GM12873 (cell line): ENCODE results near the gene UBAC1.

Source experiments
- CTCF ChIP-seq: IDR thresholded peaks from 2 replicates; pipeline ENCODE4 v1.5.1; 2012; ENCODE audit warnings: low read depth, mild to moderate bottlenecking, moderate library complexity, low read length, control low read depth; ENCODE audit not compliant: insufficient read depth; ENCODE audit errors: missing control alignments

Gene UBAC1

DNA sequence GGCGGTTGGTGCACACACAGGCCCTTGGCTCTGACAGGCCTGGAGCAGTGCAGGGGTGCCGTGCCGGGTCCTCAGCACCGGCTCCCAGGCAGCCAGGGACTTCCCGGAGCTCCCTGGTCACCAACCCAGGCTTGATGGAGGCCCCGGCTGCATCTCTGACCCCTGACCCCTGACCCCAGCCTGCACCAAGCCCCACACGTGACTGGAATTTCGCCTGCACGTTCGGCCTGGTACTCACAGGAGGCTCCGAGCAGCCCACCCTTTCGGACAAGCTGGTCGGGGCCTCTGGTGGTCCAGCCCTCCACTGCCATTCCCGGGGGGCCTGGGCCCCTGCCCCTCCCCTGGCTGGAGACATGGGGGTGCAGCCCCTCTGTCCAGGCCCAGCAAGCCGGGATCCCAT, 25.4 kb upstream of the UBAC1 start:
- no peak for TF ChIP-seq CTCF

- no peak for TF ChIP-seq CTCF
Observed at GRCh38 chr9:135985889-135986288, 24.7 kb upstream of the UBAC1 start.

DNA sequence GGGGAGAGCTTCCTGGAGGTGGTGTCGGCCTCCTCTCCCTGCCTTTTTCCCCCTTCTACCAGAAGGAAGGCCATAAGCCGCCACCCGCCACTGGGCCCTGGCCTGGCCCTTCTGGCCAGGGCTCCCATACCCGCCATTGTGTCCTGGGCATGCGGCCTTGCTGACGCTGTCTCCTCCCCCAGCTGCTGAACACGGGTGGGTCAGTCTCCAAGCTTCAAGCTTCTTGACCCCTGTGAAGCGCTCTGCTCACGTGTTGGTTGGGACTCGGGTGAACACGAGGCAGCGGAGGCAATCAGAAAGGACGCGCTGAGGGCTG, 24.2 kb upstream of the UBAC1 start:
- TF ChIP-seq CTCF = no peak

GRCh38 chr9:135984072-135984710, 23.0 kb upstream of the UBAC1 start:
- TF ChIP-seq CTCF = no peak

DNA sequence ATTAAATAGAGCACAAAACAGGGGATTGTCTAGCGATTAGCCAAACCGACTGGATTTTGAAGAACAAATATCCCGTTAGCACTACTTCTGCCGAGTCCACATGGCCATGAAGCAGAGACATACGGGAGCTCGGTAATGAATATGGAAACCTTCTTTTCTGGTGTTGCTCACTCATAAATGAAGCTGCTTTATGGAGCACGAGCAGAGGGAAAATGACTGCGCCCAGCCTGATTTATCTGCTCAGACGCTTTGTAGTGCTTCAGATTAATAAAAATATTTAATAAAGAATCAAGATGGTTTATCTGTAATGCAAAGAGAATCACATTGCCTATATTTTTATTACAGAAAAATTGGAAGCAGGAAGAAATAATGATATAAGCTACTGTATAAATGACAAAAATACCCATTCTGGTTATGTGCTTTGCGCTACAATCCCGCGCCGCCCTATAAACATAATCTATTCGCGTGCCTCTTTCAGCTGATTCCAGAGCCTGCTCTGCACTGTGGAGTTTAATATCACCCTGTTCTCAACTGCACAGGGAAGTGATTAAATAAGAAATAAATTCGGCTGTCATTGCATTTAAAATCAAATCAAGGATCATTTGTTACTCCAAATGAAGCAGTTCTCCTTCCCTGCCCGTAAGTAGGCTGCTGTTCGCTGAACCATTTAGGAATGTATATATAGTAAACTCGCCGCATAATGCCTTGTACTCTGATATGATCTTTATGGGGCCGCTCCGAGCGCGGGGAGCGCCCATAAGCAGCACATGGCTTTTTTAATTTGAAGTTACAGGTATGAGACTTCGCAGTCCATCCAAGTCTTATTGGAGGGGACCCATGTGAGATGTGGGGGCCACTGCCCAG, 22.3 kb upstream of the UBAC1 start:
- no peak for TF ChIP-seq CTCF

- no peak for TF ChIP-seq CTCF
Observed at GRCh38 chr9:135982499-135983207, 21.5 kb upstream of the UBAC1 start.

DNA sequence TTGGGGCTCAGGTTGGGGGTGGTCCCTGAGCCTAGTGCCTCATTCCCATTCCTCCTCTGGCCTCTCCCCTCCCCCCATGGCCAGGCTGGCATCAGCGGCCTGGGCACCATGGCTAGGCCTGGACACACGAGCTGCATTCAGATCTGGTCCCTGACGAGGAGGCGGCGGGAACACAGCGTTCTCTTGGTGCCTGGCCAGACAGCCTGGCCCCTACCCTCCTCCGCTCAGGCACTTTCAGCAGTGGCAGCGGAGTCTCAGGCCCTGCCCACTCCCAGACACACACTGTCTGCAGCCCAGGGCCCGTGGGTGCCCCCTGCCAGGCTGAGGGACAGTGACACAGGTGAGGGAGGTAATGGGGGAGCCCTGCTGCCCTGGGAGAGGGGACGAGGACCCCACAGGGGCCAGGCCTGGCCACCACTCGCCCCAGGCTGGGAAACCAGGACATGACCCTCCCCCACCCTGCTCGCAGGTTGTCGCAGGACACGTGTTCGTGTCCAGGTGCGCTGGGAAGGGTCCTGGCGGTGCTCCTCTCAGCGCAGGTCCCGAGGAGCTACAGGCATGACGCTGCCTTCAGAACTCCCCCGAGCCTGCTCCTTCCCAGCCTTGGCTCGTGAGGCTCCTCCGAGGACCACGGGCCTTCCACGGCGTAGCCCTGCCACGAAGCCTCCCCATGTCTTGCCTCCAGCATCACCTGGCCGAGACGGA, 19.9 kb upstream of the UBAC1 start:
- TF ChIP-seq CTCF = no peak
